Natural killer cell (primary cell): ENCODE measurements around the gene SLC25A48. TPM values are rescaled to one million over a fixed set of nuclear protein-coding genes. Genes with fewer than 3 reads are reported as not detected.

Source experiments
- ATAC-seq, 3 donors: fragments of 150-1000 bp in 2 of 3; fragments of 200-7000 bp in 1 of 3; cut with Tn5 transposase; 1 replicate in 1 of 3; 2 replicates in 2 of 3; pipeline ENCODE4 v1.10.0; 2021; ENCODE audit warnings: mild to moderate bottlenecking in 2 of 3, moderate library complexity in 2 of 3
- DNase-seq, 2 donors: peaks; one replicate each; pipeline versions ENCODE4 v3.0.0 to v3.0.0-alpha.2; 2013 to 2021; ENCODE audit warnings: mixed read lengths in 1 of 2
- H3K27ac ChIP-seq: one replicate; pipeline ENCODE4 v1.5.1; 2013; ENCODE audit warnings: mild to moderate bottlenecking, low read length
- H3K27me3 ChIP-seq: one replicate; pipeline ENCODE4 v1.6.1; 2013; ENCODE audit warnings: low read length; ENCODE audit not compliant: control insufficient read depth, insufficient read depth
- H3K36me3 ChIP-seq: one replicate; pipeline ENCODE4 v1.6.1; 2013; ENCODE audit warnings: low read length; ENCODE audit not compliant: control insufficient read depth, insufficient read depth
- H3K4me1 ChIP-seq: one replicate; pipeline ENCODE4 v1.6.1; 2013; ENCODE audit warnings: low read length; ENCODE audit not compliant: control insufficient read depth, insufficient read depth
- H3K4me3 ChIP-seq: one replicate; pipeline ENCODE4 v1.5.1; 2013; ENCODE audit warnings: low read length
- H3K9me3 ChIP-seq: one replicate; pipeline ENCODE4 v1.6.1; 2013; ENCODE audit warnings: low read length; ENCODE audit not compliant: control insufficient read depth, insufficient read depth
- H3K27ac Mint-ChIP-seq, 2 donors: one replicate each; pipeline ENCODE4 v1.8.0; 2022; ENCODE audit warnings: mild to moderate bottlenecking in 2 of 2, mixed read lengths in 2 of 2, moderate library complexity in 1 of 2
- H3K27me3 Mint-ChIP-seq, 2 donors: one replicate each; pipeline ENCODE4 v1.8.0; 2022; ENCODE audit warnings: low read depth in 2 of 2, mixed read lengths in 2 of 2
- H3K36me3 Mint-ChIP-seq: one replicate; pipeline ENCODE4 v1.8.0; 2022; ENCODE audit warnings: mixed read lengths
- H3K4me1 Mint-ChIP-seq, 2 donors: one replicate each; pipeline ENCODE4 v1.8.0; 2022; ENCODE audit warnings: mixed read lengths in 2 of 2
- H3K4me3 Mint-ChIP-seq: one replicate; pipeline ENCODE4 v1.8.0; 2022; ENCODE audit warnings: mild to moderate bottlenecking, moderate library complexity, mixed read lengths
- H3K9me3 Mint-ChIP-seq, 2 donors: one replicate each; pipeline ENCODE4 v1.8.0; 2022; ENCODE audit warnings: mixed read lengths in 2 of 2
- CTCF ChIP-seq: fragments of 200-600 bp; IDR thresholded peaks from one replicate; pipeline ENCODE4 v1.8.0; 2022; ENCODE audit warnings: antibody characterized with exemption
- WGBS: methylation state at CpG from one replicate; pipeline ENCODE4 v1.1.7; 2013; ENCODE audit warnings: missing lambda C conversion rate; ENCODE audit not compliant: insufficient coverage; 5-methylcytosine and 5-hydroxymethylcytosine counted together
- intact Hi-C: fragments of 100-400 bp; cut with micrococcal nuclease; formaldehyde crosslinking; loops from one replicate; pipeline ENCODE4 v1.14.2; 2022
- total RNA-seq, 4 donors: library from RNA; stranded (reverse); fragments of 120-200 nt in 1 of 4; gene quantifications; one replicate each; pipeline versions ENCODE4 v1.2.3 to v1.2.4, GENCODE V29; 2013 to 2022

SLC25A48 gene
- total RNA-seq, 3 donors from 2014 or later (not counting 1 experiment from before 2014, with no cell fraction given) = not detected

- H3K27me3 ChIP-seq = peaks cover 2% of the 10 kb centered on the region
- H3K27ac Mint-ChIP-seq = no peak overlapping the region
- H3K4me1 Mint-ChIP-seq = peaks cover 6 to 7% of the 10 kb centered on the region in 2 donors
- ATAC-seq (no peak), DNase-seq (no peak)
- H3K27ac ChIP-seq = no peak overlapping the region
- intact Hi-C loops = no loop called here
- 75% methylated on average over 3 of the region's 3 CpGs for WGBS
- H3K36me3 Mint-ChIP-seq = no peaks in the 10 kb centered on the region
- H3K4me3 Mint-ChIP-seq = no peak overlapping the region
- H3K4me1 ChIP-seq = peaks cover 4% of the 10 kb centered on the region
- peaks cover 10 to 24% of the 10 kb centered on the region in 2 donors for H3K27me3 Mint-ChIP-seq
- TF ChIP-seq CTCF = no peak
- no peaks in the 10 kb centered on the region for H3K9me3 ChIP-seq
- no peaks in the 10 kb centered on the region for H3K36me3 ChIP-seq
- no peak overlapping the region for H3K4me3 ChIP-seq
- H3K9me3 Mint-ChIP-seq = no peaks in the 10 kb centered on the region
Measured at GRCh38 chr5:135883026-135883425, 48.6 kb downstream of the SLC25A48 start.

DNA sequence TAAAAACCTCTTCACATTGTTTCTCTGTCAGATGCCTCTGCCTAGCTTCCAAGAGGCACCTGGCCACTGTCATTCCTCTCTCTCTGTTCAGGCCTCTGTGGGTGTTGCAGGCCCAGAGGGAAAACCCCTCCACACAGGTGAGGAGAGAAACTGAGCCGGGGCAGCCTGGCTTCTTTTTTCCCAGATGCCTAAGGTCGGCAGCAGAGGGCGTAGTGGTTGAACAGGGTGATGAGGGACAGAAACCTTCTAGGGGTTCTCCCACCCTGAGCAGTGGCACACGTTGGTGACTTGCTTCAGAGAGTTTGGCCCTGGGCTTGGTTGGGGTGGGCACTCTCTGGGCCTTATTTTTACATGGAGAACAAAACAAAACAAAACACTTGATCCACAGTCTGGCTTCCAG lies 49.0 kb downstream of the SLC25A48 start:
- intact Hi-C loops = no loop called here

GRCh38 chr5:135885031-135885430 lies 50.6 kb downstream of the SLC25A48 start:
- no peak overlapping the region for H3K27ac Mint-ChIP-seq
- H3K36me3 Mint-ChIP-seq = no peaks in the 10 kb centered on the region
- Histone ChIP-seq H3K4me3 (no peak overlapping the region), H3K9me3 (no peaks in the 10 kb centered on the region), H3K36me3 (no peaks in the 10 kb centered on the region), H3K4me1 (peaks cover 4% of the 10 kb centered on the region), H3K27me3 (peaks cover 2% of the 10 kb centered on the region), H3K27ac (no peak overlapping the region)
- peaks cover 24 to 27% of the 10 kb centered on the region in 2 donors for H3K27me3 Mint-ChIP-seq
- 81% methylated on average over 3 of the region's 3 CpGs for WGBS
- H3K4me3 Mint-ChIP-seq = no peak overlapping the region
- peaks cover 6 to 7% of the 10 kb centered on the region in 2 donors for H3K4me1 Mint-ChIP-seq
- DNase-seq = no peak
- no peaks in the 10 kb centered on the region for H3K9me3 Mint-ChIP-seq
- intact Hi-C loops = no loop called here
- no peak for ATAC-seq
- TF ChIP-seq CTCF = no peak

More for the DNA sequence above, 49.0 kb downstream of the SLC25A48 start:
- Mint-ChIP-seq H3K9me3 (no peaks in the 10 kb centered on the region), H3K36me3 (no peaks in the 10 kb centered on the region), H3K27me3 (peaks cover 10 to 24% of the 10 kb centered on the region in 2 donors), H3K4me3 (no peak overlapping the region), H3K27ac (no peak overlapping the region), H3K4me1 (peaks cover 6 to 7% of the 10 kb centered on the region in 2 donors)
- 33% methylated on average over 1 of the region's 4 CpGs for WGBS
- ATAC-seq = no peak
- Histone ChIP-seq H3K4me1 (peaks cover 4% of the 10 kb centered on the region), H3K27ac (no peak overlapping the region), H3K9me3 (no peaks in the 10 kb centered on the region), H3K36me3 (no peaks in the 10 kb centered on the region), H3K4me3 (no peak overlapping the region), H3K27me3 (peaks cover 2% of the 10 kb centered on the region)
- TF ChIP-seq CTCF = no peak
- no peak for DNase-seq

GRCh38 chr5:135886136-135886535 lies 51.7 kb downstream of the SLC25A48 start:
- peaks cover 4% of the 10 kb centered on the region for H3K4me1 ChIP-seq
- DNase-seq (no peak), ATAC-seq (no peak)
- Mint-ChIP-seq H3K9me3 (no peaks in the 10 kb centered on the region), H3K36me3 (no peaks in the 10 kb centered on the region), H3K27me3 (peaks cover 20 to 26% of the 10 kb centered on the region in 2 donors), H3K4me1 (peaks cover 6 to 7% of the 10 kb centered on the region in 2 donors), H3K27ac (no peak overlapping the region), H3K4me3 (no peak overlapping the region)
- no peak overlapping the region for H3K27ac ChIP-seq
- whole genome bisulfite sequencing = 53% methylated on average over 4 of the region's 4 CpGs
- H3K36me3 ChIP-seq = no peaks in the 10 kb centered on the region
- H3K27me3 ChIP-seq = no peaks in the 10 kb centered on the region
- no peaks in the 10 kb centered on the region for H3K9me3 ChIP-seq
- no peak overlapping the region for H3K4me3 ChIP-seq
- TF ChIP-seq CTCF = no peak
- intact Hi-C loops = no loop called here
